PC-3 (cell line): ENCODE data around the gene LIMA1.

Experiments used
- EZH2 ChIP-seq: fragments of 300-600 bp; sonication (generic); IDR thresholded peaks from one replicate; pipeline ENCODE4 v1.6.1; 2017; ENCODE audit warnings: antibody characterized with exemption, mild to moderate bottlenecking, low read length; ENCODE audit not compliant: unreplicated experiment
- TF ChIP-seq, protein P1 (sequence below): fragments of 300-600 bp; sonication (generic); conservative IDR thresholded peaks from 2 replicates; pipeline ENCODE4 v1.5.1; 2017; ENCODE audit warnings: antibody characterized with exemption, low read depth, mild to moderate bottlenecking, low read length

DNA sequence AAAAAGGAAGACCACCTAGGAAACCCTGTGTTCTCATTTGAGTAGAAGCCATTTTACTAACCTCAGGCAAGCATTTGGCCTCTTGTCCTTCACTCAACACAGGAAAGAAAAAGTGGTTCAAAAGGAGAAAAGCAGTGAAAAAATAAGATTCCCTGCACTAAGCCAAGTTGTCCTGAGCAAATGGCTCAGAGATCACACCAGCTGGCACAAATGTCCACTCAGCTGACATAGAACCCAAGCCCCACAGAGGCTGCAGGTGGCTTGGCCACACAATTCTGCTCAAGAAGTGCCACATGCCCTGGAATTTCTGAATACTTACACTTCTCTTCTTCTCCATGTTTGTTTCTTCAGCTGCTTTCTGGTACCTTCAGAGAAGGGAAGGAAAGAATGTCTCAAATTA is 52.0 kb downstream of the LIMA1 start:
- TF ChIP-seq, protein P1, sequence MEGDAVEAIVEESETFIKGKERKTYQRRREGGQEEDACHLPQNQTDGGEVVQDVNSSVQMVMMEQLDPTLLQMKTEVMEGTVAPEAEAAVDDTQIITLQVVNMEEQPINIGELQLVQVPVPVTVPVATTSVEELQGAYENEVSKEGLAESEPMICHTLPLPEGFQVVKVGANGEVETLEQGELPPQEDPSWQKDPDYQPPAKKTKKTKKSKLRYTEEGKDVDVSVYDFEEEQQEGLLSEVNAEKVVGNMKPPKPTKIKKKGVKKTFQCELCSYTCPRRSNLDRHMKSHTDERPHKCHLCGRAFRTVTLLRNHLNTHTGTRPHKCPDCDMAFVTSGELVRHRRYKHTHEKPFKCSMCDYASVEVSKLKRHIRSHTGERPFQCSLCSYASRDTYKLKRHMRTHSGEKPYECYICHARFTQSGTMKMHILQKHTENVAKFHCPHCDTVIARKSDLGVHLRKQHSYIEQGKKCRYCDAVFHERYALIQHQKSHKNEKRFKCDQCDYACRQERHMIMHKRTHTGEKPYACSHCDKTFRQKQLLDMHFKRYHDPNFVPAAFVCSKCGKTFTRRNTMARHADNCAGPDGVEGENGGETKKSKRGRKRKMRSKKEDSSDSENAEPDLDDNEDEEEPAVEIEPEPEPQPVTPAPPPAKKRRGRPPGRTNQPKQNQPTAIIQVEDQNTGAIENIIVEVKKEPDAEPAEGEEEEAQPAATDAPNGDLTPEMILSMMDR, result no peak
- no peak for TF ChIP-seq EZH2
